Osteocyte (in vitro differentiated cells): Measurements from ENCODE around the gene NKG7. TPM values are rescaled to one million over a fixed set of nuclear protein-coding genes. Genes with fewer than 3 reads are reported as not detected.
"Not testable (repeated sequence)": the region's sequence is repeated elsewhere in the genome, so short reads cannot be mapped to it uniquely, and the experiment has no call there.

Source experiments
- DNase-seq: peaks from one replicate; pipeline ENCODE4 v3.0.0; 2021; ENCODE audit warnings: mixed read lengths; ENCODE audit not compliant: unreplicated experiment; ENCODE audit errors: extremely low spot score
- H3K27ac Mint-ChIP-seq: one replicate; pipeline ENCODE4 v1.8.0; 2021; ENCODE audit warnings: mild to moderate bottlenecking, mixed read lengths; ENCODE audit not compliant: unreplicated experiment
- H3K27me3 Mint-ChIP-seq: one replicate; pipeline ENCODE4 v1.8.0; 2021; ENCODE audit warnings: mixed read lengths; ENCODE audit not compliant: unreplicated experiment
- H3K36me3 Mint-ChIP-seq: one replicate; pipeline ENCODE4 v1.8.0; 2021; ENCODE audit warnings: mixed read lengths; ENCODE audit not compliant: unreplicated experiment
- H3K4me1 Mint-ChIP-seq: one replicate; pipeline ENCODE4 v1.8.0; 2021; ENCODE audit warnings: mixed read lengths; ENCODE audit not compliant: unreplicated experiment
- H3K4me3 Mint-ChIP-seq: one replicate; pipeline ENCODE4 v1.8.0; 2021; ENCODE audit warnings: mild to moderate bottlenecking, moderate library complexity, mixed read lengths; ENCODE audit not compliant: unreplicated experiment
- H3K9me3 Mint-ChIP-seq: one replicate; pipeline ENCODE4 v1.8.0; 2021; ENCODE audit warnings: mixed read lengths; ENCODE audit not compliant: unreplicated experiment
- CTCF ChIP-seq: fragments of 200-600 bp; sonication (generic); IDR thresholded peaks from 2 replicates; pipeline ENCODE4 v1.5.0; 2021; ENCODE audit warnings: antibody characterized with exemption, mild to moderate bottlenecking, moderate library complexity
- long read RNA-seq: library from polyadenylated mRNA; unstranded; transcript quantifications from one replicate; pipeline ENCODE4 v2.0.0, GENCODE V29; 2021
- total RNA-seq: library from RNA; stranded (reverse); gene quantifications from 2 replicates; pipeline ENCODE4 v1.2.1, GENCODE V29; 2021

NKG7 gene
- total RNA-seq: not detected in 2 replicates
- long read RNA-seq: 0 reads

- Mint-ChIP-seq H3K36me3 (no peaks in the 10 kb centered on the region), H3K4me1 (peaks cover 5% of the 10 kb centered on the region), H3K9me3 (no peaks in the 10 kb centered on the region), H3K27ac (no peak within 1 kb of the TSS), H3K27me3 (no peaks in the 10 kb centered on the region), H3K4me3 (no peak within 1 kb of the TSS)
- no peak for TF ChIP-seq CTCF
- no peak for DNase-seq
Observed at GRCh38 chr19:51372649-51373504, at the start of gene NKG7. NKG7 (minus strand) TSS chr19:51372654; CDS start chr19:51372535, 119 bp downstream.

GRCh38 chr19:51422053-51422448, 49.6 kb upstream of the NKG7 start:
- peak; percentile 74 for TF ChIP-seq CTCF
- Mint-ChIP-seq H3K4me3 (no peak overlapping the region), H3K9me3 (no peaks in the 10 kb centered on the region), H3K27me3 (no peaks in the 10 kb centered on the region), H3K36me3 (no peaks in the 10 kb centered on the region), H3K27ac (no peak overlapping the region), H3K4me1 (no peaks in the 10 kb centered on the region)
- peak; percentile 89 for DNase-seq

DNA sequence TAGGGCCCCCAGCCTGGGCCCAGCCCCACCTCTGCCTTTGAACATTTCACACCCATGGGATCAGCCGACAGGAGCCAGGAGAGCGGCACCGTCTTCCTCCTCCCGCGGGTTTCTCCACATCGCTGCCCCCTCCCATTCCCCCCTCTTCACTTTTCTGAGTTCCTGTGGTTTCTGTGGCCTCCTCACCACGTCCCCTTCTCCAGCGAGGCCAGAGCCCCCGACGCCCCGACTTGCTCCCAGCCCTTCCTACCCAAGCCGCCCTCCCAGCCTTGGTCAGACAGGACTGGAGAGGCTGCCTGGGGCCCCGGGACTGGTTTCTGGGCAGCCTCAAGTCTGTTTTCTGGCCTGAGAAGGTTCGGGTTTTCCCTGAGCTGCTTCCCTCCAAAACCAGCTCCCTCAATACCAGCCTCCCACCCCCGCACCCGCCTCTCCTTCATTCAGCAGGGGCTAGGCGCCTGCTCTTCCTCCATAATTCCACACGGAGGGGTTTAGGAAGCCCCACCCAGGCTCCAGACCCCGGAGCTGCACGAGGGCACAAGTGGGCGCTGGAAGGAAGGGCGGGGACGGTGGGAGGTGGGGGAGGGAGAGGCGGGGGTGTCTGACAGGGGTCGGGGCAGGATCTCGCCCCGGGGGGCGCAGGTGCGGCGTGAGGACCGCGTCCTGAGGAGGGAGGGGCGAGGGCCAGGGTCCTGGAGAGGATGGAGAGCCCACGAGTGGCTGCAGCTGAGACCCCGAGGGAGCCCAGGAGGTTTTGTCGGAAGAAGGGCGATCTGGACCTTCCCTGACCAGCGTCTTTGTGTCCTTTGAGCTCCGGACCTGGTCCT, 49.0 kb upstream of the NKG7 start:
- Mint-ChIP-seq H3K9me3 (no peaks in the 10 kb centered on the region), H3K27ac (no peak overlapping the region)
- TF ChIP-seq CTCF: no peak

DNA sequence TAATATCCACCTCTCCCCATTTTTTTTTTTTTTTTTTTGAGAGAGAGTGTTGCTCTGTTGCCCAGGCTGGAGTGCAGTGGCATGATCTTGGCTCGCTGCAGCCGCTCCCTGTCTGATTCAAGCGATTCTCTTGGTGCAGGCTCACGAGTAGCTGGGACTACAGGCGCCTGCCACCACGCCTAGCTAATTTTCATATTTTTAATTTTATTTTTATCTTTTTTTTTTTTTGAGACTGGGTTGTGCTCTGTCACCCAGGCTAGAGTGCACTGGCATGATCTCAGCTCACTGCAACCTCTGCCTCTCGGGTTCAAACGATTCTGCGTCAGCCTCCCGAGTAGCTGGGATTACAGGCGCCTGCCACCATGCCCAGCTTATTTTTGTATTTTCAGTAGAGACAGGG, 48.1 kb upstream of the NKG7 start:
- H3K36me3 Mint-ChIP-seq, DNase-seq, H3K27me3 Mint-ChIP-seq: not testable (repeated sequence)

More for the DNA sequence above, 49.0 kb upstream of the NKG7 start:
- Mint-ChIP-seq H3K36me3 (no peaks in the 10 kb centered on the region), H3K4me3 (no peak overlapping the region), H3K27me3 (no peaks in the 10 kb centered on the region), H3K4me1 (no peaks in the 10 kb centered on the region)
- DNase-seq: no peak

GRCh38 chr19:51418707-51419106, 46.3 kb upstream of the NKG7 start:
- no peaks in the 10 kb centered on the region for H3K27me3 Mint-ChIP-seq
- no peak for TF ChIP-seq CTCF
- H3K36me3 Mint-ChIP-seq: no peaks in the 10 kb centered on the region
- DNase-seq: no peak
- H3K9me3 Mint-ChIP-seq: no peaks in the 10 kb centered on the region
- no peaks in the 10 kb centered on the region for H3K4me1 Mint-ChIP-seq
- no peak overlapping the region for H3K4me3 Mint-ChIP-seq
- H3K27ac Mint-ChIP-seq: no peak overlapping the region

More for the DNA sequence above, 48.1 kb upstream of the NKG7 start:
- not testable (repeated sequence) for H3K4me1 Mint-ChIP-seq, H3K27ac Mint-ChIP-seq, H3K9me3 Mint-ChIP-seq, H3K4me3 Mint-ChIP-seq
